NCI-H2171 (cell line): ENCODE measurements around the gene WDR74.
A peak's percentile ranks its signal among the peaks of the same experiment; 100 is the strongest.
"Not testable (repeated sequence)": the region's sequence is repeated elsewhere in the genome, so short reads cannot be mapped to it uniquely, and the experiment has no call there.

ENCODE experiments used
- DNase-seq: peaks from one replicate; lab custom pipeline; 2025; lab: John Stamatoyannopoulos, UW

WDR74 gene

GRCh38 chr11:62841361-62842170 lies 2.2 kb upstream of the WDR74 start:
- DNase-seq, result peak; percentile 90

GRCh38 chr11:62840721-62841360 lies 1.5 kb upstream of the WDR74 start:
- peak; percentile 65 for DNase-seq

GRCh38 chr11:62835336-62835735 lies 4.1 kb downstream of the WDR74 start:
- DNase-seq, result no peak

- no peak for DNase-seq
Measured at GRCh38 chr11:62832336-62833234, 6.8 kb downstream of the WDR74 start, which contains the start of gene TEX54. TEX54 (minus strand) TSS chr11:62832841.

GRCh38 chr11:62831520-62832335 lies 7.7 kb downstream of the WDR74 start, which contains the start of gene STX5:
STX5 (minus strand) TSS chr11:62832051; CDS start chr11:62831243, 808 bp downstream.
- DNase-seq, result peak; percentile 97

GRCh38 chr11:62830904-62831519 lies 8.4 kb downstream of the WDR74 start:
- DNase-seq, result peak; percentile 40

GRCh38 chr11:62828130-62828529 lies 11.3 kb downstream of the WDR74 start:
- DNase-seq, result not testable (repeated sequence)

- no peak for DNase-seq
Measured at GRCh38 chr11:62823677-62824076, 15.7 kb downstream of the WDR74 start.

GRCh38 chr11:62817129-62817528 lies 22.3 kb downstream of the WDR74 start:
- no peak for DNase-seq

- DNase-seq, result no peak
Measured at GRCh38 chr11:62816557-62816956, 22.8 kb downstream of the WDR74 start.

GRCh38 chr11:62811659-62812058 lies 27.7 kb downstream of the WDR74 start:
- DNase-seq, result no peak

GRCh38 chr11:62810748-62811147 lies 28.6 kb downstream of the WDR74 start:
- no peak for DNase-seq

- DNase-seq, result no peak
Measured at GRCh38 chr11:62806611-62807121, 32.7 kb downstream of the WDR74 start.

- DNase-seq, result peak; percentile 49
Measured at GRCh38 chr11:62805961-62806441, 33.4 kb downstream of the WDR74 start.

GRCh38 chr11:62805076-62805892 lies 34.1 kb downstream of the WDR74 start, which contains the start of gene NXF1:
NXF1 (minus strand) TSS chr11:62805440; CDS start chr11:62805356, 84 bp downstream.
- DNase-seq, result peak; percentile 92

- DNase-seq, result peak; percentile 6
Measured at GRCh38 chr11:62804310-62805075, 34.9 kb downstream of the WDR74 start.

- no peak for DNase-seq
Measured at GRCh38 chr11:62801071-62801470, 38.3 kb downstream of the WDR74 start.

GRCh38 chr11:62799486-62799885 lies 39.9 kb downstream of the WDR74 start:
- DNase-seq, result no peak

- DNase-seq, result no peak
Measured at GRCh38 chr11:62796281-62796680, 43.1 kb downstream of the WDR74 start.
